ENCODE measurements around the gene GZMM.

The GZMM gene

DNA sequence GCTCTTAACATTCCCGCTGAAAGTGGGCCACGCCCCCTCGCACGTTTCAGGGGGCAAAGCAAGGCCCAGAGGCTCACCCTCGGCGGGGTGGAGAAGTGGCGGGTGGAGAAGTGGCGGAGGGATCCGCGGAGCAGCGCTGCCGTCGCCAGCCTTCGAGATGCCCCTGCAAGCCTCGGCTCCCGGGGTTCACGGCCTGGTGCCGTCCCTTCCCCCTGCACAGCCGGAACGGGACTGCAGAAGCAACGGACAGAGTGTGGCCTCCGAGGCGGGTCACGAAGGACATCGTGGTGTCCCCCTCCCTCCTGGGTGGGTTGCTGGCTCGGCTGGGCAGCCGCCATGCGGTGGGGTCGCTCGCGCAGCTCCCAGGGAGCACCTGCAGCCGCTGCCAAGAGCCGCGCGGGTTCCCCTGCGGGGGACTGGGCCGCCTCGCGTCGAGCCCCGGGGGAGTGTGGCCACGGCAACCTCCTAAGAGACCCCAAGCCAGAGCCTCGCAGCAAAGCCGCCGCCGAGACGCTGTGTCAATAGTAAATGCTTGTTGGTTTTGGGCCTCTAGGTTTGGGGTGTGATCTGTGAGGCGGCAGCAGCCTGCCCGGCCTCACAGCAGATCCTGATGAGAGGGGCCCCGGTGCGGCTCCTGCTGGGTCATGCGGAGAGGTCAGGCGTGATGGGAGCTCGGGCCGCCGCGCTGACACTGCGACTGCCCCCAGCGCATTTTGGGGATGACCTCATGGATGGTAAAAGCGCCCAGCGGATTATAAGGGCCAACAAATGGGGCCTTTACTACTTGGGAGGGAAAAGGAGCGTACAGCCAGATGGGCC, 31.1 kb upstream of the GZMM start:
- peak; percentile 68 for DNase-seq

- DNase-seq: no peak
Observed at GRCh38 chr19:513368-514165, 30.3 kb upstream of the GZMM start.

DNA sequence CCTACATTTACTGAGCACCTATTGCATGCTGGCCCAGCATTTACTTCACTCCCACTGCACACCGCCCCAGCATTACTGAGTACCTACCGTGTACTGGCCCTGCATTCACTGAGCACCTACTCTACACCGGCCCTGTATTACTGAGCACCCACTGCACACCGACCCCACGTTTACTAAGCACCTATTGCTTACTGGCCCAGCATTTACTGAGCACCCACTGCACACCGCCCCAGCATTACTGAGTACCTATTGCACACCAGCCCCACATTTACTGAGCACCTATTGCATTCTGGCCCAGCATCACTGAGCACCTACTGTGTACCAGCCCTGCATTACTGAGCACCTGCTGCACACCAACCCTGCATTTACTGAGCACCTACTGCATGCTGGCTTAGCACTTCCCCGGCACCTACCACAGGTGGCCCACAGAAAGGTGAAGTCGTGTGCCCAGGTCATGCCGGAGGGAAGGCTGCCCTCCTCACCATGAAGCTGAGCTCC, 29.6 kb upstream of the GZMM start:
- no peak for DNase-seq

DNA sequence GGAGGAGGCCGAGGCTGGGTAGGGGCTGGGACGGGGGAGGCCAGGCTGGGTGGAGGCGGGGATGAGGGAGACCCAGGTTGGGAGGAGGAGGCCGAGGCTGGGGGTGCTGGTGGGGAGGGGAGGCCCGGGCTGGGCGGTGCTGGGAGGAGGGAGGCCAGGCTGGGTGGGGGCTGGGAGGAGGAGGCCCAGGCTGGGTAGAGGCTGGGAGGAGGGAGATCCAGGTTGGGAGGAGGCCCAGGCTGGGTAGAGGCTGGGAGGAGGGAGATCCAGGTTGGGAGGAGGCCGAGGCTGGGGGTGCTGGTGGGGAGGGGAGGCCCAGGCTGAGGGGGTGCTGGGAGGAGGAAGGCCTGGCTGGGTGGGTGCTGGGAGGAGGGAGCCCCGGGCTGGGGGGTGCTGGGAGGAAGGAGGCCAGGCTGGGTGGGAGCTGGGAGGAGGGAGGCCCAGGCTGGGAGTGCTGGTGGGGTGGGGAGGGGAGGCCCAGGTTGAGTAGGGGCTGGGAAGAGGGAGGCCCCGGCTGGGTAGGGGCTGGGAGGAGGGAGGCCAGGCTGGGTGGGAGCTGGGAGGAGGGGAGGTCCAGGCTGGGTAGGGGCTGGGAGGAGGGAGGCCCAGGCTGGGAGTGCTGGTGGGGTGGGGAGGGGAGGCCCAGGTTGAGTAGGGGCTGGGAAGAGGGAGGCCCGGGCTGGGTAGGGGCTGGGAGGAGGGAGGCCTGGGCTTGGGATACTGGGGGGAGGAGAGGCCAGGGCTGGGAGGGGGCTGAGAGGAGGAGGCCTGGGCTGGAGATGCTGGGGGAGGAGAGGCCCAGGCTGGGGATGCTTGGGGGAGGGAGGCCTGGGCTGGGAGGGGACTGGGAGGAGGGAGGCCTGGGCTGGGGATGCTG, 25.9 kb upstream of the GZMM start:
- no peak for DNase-seq

GRCh38 chr19:518598-519231, 25.1 kb upstream of the GZMM start:
- no peak for DNase-seq

GRCh38 chr19:519449-519865, 24.4 kb upstream of the GZMM start:
- DNase-seq: no peak

DNA sequence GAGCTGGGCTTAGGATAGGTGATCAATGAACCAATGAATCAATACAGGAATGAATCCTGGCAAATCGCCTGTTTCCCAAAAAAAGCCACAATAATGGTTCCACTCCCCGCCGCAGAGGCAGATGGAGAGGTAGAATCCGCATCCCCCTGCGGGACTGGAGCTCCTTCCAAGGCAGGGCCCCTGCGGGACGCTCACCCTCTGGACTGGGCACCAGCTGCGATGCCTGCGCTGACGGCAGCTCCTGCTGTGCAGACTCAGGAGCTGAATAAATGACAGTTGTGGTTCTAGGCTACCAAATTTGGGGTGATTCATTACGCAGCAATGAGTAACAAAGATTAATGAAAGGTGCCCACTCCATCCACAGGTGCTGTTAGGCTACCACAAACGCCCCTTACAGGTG, 21.1 kb upstream of the GZMM start:
- no peak for DNase-seq

DNA sequence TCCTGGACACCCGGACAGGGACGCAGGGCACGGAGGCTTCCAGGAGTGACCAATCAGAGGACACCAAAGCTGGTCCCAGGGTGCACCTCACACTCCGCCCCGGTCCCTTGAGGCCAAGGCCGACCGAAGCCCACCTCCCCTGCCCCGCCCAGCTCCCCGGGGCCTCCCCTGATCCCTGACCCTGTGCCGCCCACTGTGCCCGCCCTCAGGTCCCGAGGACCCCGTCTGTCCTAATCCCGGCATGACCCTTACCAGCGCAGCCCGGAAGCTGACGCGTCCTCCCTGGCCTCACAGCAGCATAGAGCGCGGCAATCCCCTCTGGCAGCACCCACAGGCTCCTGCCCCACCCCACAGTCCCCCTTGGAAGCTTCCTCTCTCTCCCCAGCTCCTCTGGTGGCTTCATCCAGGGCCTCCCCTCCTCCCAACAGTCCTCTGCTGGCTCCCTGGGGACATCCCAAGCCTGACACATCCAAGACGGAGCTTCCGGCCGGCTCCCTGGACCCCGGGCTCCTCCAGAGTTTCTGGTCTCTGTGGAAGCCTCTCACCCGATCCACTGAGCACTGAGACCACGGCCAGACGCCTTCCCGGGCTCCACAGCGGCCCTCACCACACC, 19.7 kb upstream of the GZMM start:
- no peak for DNase-seq

GRCh38 chr19:525029-525428, 18.8 kb upstream of the GZMM start:
- no peak for DNase-seq

DNA sequence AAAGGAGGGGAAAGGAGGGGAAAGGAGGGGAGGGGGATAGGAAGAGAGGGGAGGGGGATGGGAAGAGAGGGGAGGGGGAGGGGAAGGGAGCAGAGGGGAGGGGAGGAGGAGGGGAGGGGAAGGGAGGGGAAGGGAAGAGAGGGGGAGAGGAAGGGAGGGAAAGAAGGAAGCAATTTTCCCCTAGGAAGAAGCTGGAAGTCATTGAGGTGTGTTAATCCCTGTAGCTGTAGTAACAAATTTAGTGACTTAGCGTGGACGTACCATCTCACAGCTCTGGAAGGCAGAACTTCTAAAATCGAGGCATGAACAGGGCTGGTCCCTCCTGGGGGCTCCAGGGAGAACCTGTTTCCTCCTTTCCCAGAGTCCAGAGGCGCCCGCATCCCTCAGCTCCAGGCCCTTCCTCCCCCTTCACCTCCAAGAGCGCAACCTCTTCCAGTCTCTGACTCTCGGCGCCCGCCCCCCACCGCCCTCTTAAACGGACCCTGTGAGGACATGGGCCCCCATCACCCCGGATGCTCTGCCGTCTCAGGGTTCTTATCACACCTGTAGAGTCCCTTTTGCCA, 17.9 kb upstream of the GZMM start:
- no peak for DNase-seq

GRCh38 chr19:530134-531008, 13.5 kb upstream of the GZMM start:
- no peak for DNase-seq

- DNase-seq: peak; percentile 19
Observed at GRCh38 chr19:531009-531752, 12.7 kb upstream of the GZMM start.

GRCh38 chr19:531753-532560, 11.9 kb upstream of the GZMM start, which contains the start of gene CDC34:
Gene CDC34, plus strand, starts transcription at chr19:531760. Its CDS starts 172 bp downstream, at chr19:531932.
- no peak for DNase-seq

GRCh38 chr19:532561-533363, 11.1 kb upstream of the GZMM start:
- no peak for DNase-seq

DNA sequence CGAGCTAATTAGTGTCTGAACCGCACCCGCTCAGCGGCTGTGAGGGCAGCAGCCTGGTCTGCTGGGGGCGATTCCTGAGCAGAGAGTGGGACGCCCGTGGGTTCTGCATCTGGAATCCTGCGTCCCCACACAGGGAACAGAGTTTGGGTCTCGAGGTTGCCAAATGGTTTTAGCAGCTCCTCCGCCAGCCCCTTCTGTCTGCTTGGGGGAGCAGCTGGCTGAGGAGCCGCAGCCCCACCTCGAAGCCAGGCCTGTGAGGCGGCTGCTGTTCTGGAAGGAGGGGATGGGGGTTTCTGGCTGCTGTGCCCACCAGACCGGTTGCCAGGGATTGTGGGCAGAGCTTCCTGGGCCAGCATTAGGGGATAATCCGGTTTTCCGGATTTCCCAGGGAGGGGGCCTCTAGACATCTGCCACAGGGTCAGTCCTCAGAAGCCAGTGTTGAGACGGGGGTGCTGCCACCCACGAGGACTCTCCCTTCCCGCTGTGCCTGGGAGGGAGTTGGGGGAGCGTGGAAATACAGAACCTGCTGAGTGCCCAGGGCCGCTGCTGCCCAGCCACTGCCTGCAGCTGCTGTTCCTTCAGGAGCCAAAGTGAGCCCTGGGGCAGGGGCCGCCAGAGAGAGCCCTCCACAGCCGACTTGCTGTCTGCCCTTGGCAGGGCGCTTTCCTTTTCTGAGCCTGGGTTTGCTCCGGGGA, 10.3 kb upstream of the GZMM start:
- no peak for DNase-seq

DNA sequence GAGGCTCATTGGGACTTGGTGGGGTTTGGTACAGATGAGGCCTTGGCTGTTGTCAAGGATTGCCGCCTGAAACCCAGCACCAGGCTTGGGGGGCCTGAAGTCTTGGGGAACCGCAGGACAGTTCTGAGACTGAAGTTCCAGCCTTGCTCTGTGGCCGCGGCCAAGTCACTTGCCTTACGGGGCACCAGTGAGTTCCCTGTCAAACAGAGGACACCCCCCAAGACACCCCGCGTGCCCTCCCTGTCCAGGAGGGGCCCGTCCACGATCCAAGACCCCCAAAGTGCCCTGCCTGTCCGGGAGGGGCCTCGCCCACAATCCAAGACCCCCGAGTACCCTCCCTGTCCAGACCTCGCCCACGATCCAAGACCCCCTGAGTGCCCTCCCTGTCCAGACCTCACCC, 9.8 kb upstream of the GZMM start:
- DNase-seq: no peak

Data from SHP77 treated with DMSO at 0.1 percent for 48 hours (cell line).